ENCODE data around the gene IQGAP3.

IQGAP3 gene

GRCh38 chr1:156601892-156602291, 29.5 kb upstream of the IQGAP3 start:
- Histone ChIP-seq H3K4me3 (ENCODE audit: low read depth, low read length) (no peak overlapping the region), H3K9ac (ENCODE audit: low read length) (no peak overlapping the region), H2BK120ac (ENCODE audit: insufficient read depth, low read length, poor library complexity) (no peak overlapping the region), H3K14ac (ENCODE audit: low read length) (no peak overlapping the region), H2BK12ac (ENCODE audit: low read length) (no peak overlapping the region), H3K36me3 (ENCODE audit: control insufficient read depth in 1 of 2, insufficient read depth in 2 of 2, low read length in 2 of 2) (peaks cover 10 to 14% of the 10 kb centered on the region in 2 experiments), H3K27me3 (ENCODE audit: insufficient read depth, low read length) (no peaks in the 10 kb centered on the region), H3K9me3 (ENCODE audit: insufficient read depth, low read depth, low read length) (peaks cover 2% of the 10 kb centered on the region), H3K79me2 (ENCODE audit: control insufficient read depth, insufficient read depth, low read length, poor library complexity) (peaks cover 3% of the 10 kb centered on the region), H3K4me2 (ENCODE audit: low read length) (peak overlapping the region; percentile 81), H2AFZ (ENCODE audit: insufficient read depth, low read length, poor library complexity) (peak overlapping the region; percentile 99), H3K18ac (ENCODE audit: low read length) (no peak overlapping the region), H3K79me1 (ENCODE audit: low read length) (peaks cover 7% of the 10 kb centered on the region), H3K27ac (ENCODE audit: low read depth, low read length) (no peak overlapping the region), H2BK5ac (ENCODE audit: low read depth, low read length, poor library complexity) (no peak overlapping the region), H2AK5ac (ENCODE audit: low read length) (peak overlapping the region; percentile 29), H3K23ac (ENCODE audit: low read length) (no peak overlapping the region), H4K8ac (ENCODE audit: low read depth, low read length) (peak overlapping the region; percentile 99), H3K4ac (ENCODE audit: low read depth, low read length) (no peak overlapping the region), H4K12ac (ENCODE audit: low read depth, low read length) (peak overlapping the region; percentile 68), H4K91ac (ENCODE audit: low read depth, low read length) (peak overlapping the region; percentile 88), H3K4me1 (ENCODE audit: control insufficient read depth in 1 of 2, insufficient read depth in 2 of 2, low read length in 2 of 2) (peaks cover 6 to 10% of the 10 kb centered on the region in 2 experiments)
- WGBS (ENCODE audit: extremely low coverage, insufficient coverage, insufficient read length): no CpG with 5 or more reads among the region's 12 CpGs
- no peak for DNase-seq

GRCh38 chr1:156601122-156601830, 28.9 kb upstream of the IQGAP3 start, which contains the start of gene GPATCH4:
Gene GPATCH4 (minus strand): TSS chr1:156601479.
- no peak within 1 kb of the TSS for H3K23ac ChIP-seq (ENCODE audit: low read length)
- peak within 1 kb of the TSS; percentile 97 for H3K14ac ChIP-seq (ENCODE audit: low read length)
- H3K79me1 ChIP-seq (ENCODE audit: low read length): peaks cover 7% of the 10 kb centered on the region
- peak within 1 kb of the TSS; percentile 81 for H3K4me2 ChIP-seq (ENCODE audit: low read length)
- peaks cover 3% of the 10 kb centered on the region for H3K79me2 ChIP-seq (ENCODE audit: control insufficient read depth, insufficient read depth, low read length, poor library complexity)
- no peaks in the 10 kb centered on the region for H3K27me3 ChIP-seq (ENCODE audit: insufficient read depth, low read length)
- H2BK5ac ChIP-seq (ENCODE audit: low read depth, low read length, poor library complexity): peak within 1 kb of the TSS; percentile 27
- peak within 1 kb of the TSS; percentile 99 for H4K12ac ChIP-seq (ENCODE audit: low read depth, low read length)
- DNase-seq: peak; percentile 69 to 91
- WGBS (ENCODE audit: extremely low coverage, insufficient coverage, insufficient read length): no CpG with 5 or more reads among the region's 35 CpGs
- peak within 1 kb of the TSS; percentile 77 for H2BK120ac ChIP-seq (ENCODE audit: insufficient read depth, low read length, poor library complexity)
- H3K9me3 ChIP-seq (ENCODE audit: insufficient read depth, low read depth, low read length): peaks cover 2% of the 10 kb centered on the region
- peak within 1 kb of the TSS; percentile 88 for H4K91ac ChIP-seq (ENCODE audit: low read depth, low read length)
- peak within 1 kb of the TSS; percentile 99 for H4K8ac ChIP-seq (ENCODE audit: low read depth, low read length)
- H3K4me1 ChIP-seq (ENCODE audit: control insufficient read depth in 1 of 2, insufficient read depth in 2 of 2, low read length in 2 of 2): peaks cover 6 to 10% of the 10 kb centered on the region in 2 experiments
- peaks cover 14 to 18% of the 10 kb centered on the region in 2 experiments for H3K36me3 ChIP-seq (ENCODE audit: control insufficient read depth in 1 of 2, insufficient read depth in 2 of 2, low read length in 2 of 2)
- peak within 1 kb of the TSS; percentile 99 for H2AFZ ChIP-seq (ENCODE audit: insufficient read depth, low read length, poor library complexity)
- H2AK5ac ChIP-seq (ENCODE audit: low read length): peak within 1 kb of the TSS; percentile 29
- H2BK12ac ChIP-seq (ENCODE audit: low read length): peak within 1 kb of the TSS; percentile 58
- H3K4me3 ChIP-seq (ENCODE audit: low read depth, low read length): peak within 1 kb of the TSS; percentile 80
- peak within 1 kb of the TSS; percentile 76 for H3K4ac ChIP-seq (ENCODE audit: low read depth, low read length)
- H3K18ac ChIP-seq (ENCODE audit: low read length): peak within 1 kb of the TSS; percentile 91
- H3K9ac ChIP-seq (ENCODE audit: low read length): peak within 1 kb of the TSS; percentile 80
- peak within 1 kb of the TSS; percentile 44 for H3K27ac ChIP-seq (ENCODE audit: low read depth, low read length)

- Histone ChIP-seq H3K27ac (ENCODE audit: low read depth, low read length) (no peak overlapping the region), H2BK120ac (ENCODE audit: insufficient read depth, low read length, poor library complexity) (no peak overlapping the region), H3K36me3 (ENCODE audit: control insufficient read depth in 1 of 2, insufficient read depth in 2 of 2, low read length in 2 of 2) (peaks cover 16 to 24% of the 10 kb centered on the region in 2 experiments), H3K14ac (ENCODE audit: low read length) (peak overlapping the region; percentile 89), H4K8ac (ENCODE audit: low read depth, low read length) (peak overlapping the region; percentile 99), H3K4me1 (ENCODE audit: control insufficient read depth in 1 of 2, insufficient read depth in 2 of 2, low read length in 2 of 2) (peaks cover 6 to 10% of the 10 kb centered on the region in 2 experiments), H3K23ac (ENCODE audit: low read length) (no peak overlapping the region), H2AK5ac (ENCODE audit: low read length) (no peak overlapping the region), H3K4ac (ENCODE audit: low read depth, low read length) (peak overlapping the region; percentile 76), H2AFZ (ENCODE audit: insufficient read depth, low read length, poor library complexity) (peak overlapping the region; percentile 99), H3K79me2 (ENCODE audit: control insufficient read depth, insufficient read depth, low read length, poor library complexity) (peaks cover 3% of the 10 kb centered on the region), H3K27me3 (ENCODE audit: insufficient read depth, low read length) (no peaks in the 10 kb centered on the region), H2BK5ac (ENCODE audit: low read depth, low read length, poor library complexity) (no peak overlapping the region), H3K9me3 (ENCODE audit: insufficient read depth, low read depth, low read length) (peaks cover 2% of the 10 kb centered on the region), H4K91ac (ENCODE audit: low read depth, low read length) (peak overlapping the region; percentile 55), H3K4me2 (ENCODE audit: low read length) (peak overlapping the region; percentile 81), H2BK12ac (ENCODE audit: low read length) (no peak overlapping the region), H3K9ac (ENCODE audit: low read length) (peak overlapping the region; percentile 64), H3K18ac (ENCODE audit: low read length) (peak overlapping the region; percentile 33), H3K79me1 (ENCODE audit: low read length) (peaks cover 7% of the 10 kb centered on the region), H3K4me3 (ENCODE audit: low read depth, low read length) (peak overlapping the region; percentile 80), H4K12ac (ENCODE audit: low read depth, low read length) (peak overlapping the region; percentile 67)
- DNase-seq: no peak
- no CpG with 5 or more reads among the region's 13 CpGs for WGBS (ENCODE audit: extremely low coverage, insufficient coverage, insufficient read length)
These were observed 28.4 kb upstream of the IQGAP3 start for GRCh38 chr1:156600733-156601121.

GRCh38 chr1:156599811-156600210, 27.4 kb upstream of the IQGAP3 start:
- peaks cover 2% of the 10 kb centered on the region for H3K9me3 ChIP-seq (ENCODE audit: insufficient read depth, low read depth, low read length)
- H2BK5ac ChIP-seq (ENCODE audit: low read depth, low read length, poor library complexity): no peak overlapping the region
- no peak overlapping the region for H2BK12ac ChIP-seq (ENCODE audit: low read length)
- no peaks in the 10 kb centered on the region for H3K27me3 ChIP-seq (ENCODE audit: insufficient read depth, low read length)
- DNase-seq: peak in 1 of 2 donors; percentile 14
- H3K14ac ChIP-seq (ENCODE audit: low read length): no peak overlapping the region
- no peak overlapping the region for H3K9ac ChIP-seq (ENCODE audit: low read length)
- no peak overlapping the region for H4K12ac ChIP-seq (ENCODE audit: low read depth, low read length)
- H3K4me1 ChIP-seq (ENCODE audit: control insufficient read depth in 1 of 2, insufficient read depth in 2 of 2, low read length in 2 of 2): peaks cover 6 to 10% of the 10 kb centered on the region in 2 experiments
- H2AFZ ChIP-seq (ENCODE audit: insufficient read depth, low read length, poor library complexity): no peak overlapping the region
- H3K4me2 ChIP-seq (ENCODE audit: low read length): no peak overlapping the region
- H3K27ac ChIP-seq (ENCODE audit: low read depth, low read length): no peak overlapping the region
- H3K36me3 ChIP-seq (ENCODE audit: control insufficient read depth in 1 of 2, insufficient read depth in 2 of 2, low read length in 2 of 2): peaks cover 23 to 33% of the 10 kb centered on the region in 2 experiments
- peaks cover 7% of the 10 kb centered on the region for H3K79me1 ChIP-seq (ENCODE audit: low read length)
- no peak overlapping the region for H4K91ac ChIP-seq (ENCODE audit: low read depth, low read length)
- H3K4ac ChIP-seq (ENCODE audit: low read depth, low read length): no peak overlapping the region
- H3K23ac ChIP-seq (ENCODE audit: low read length): no peak overlapping the region
- no peak overlapping the region for H4K8ac ChIP-seq (ENCODE audit: low read depth, low read length)
- H2AK5ac ChIP-seq (ENCODE audit: low read length): no peak overlapping the region
- H2BK120ac ChIP-seq (ENCODE audit: insufficient read depth, low read length, poor library complexity): no peak overlapping the region
- WGBS (ENCODE audit: extremely low coverage, insufficient coverage, insufficient read length): no CpG with 5 or more reads among the region's 3 CpGs
- no peak overlapping the region for H3K4me3 ChIP-seq (ENCODE audit: low read depth, low read length)
- H3K18ac ChIP-seq (ENCODE audit: low read length): no peak overlapping the region
- H3K79me2 ChIP-seq (ENCODE audit: control insufficient read depth, insufficient read depth, low read length, poor library complexity): peaks cover 3% of the 10 kb centered on the region
